Measurements from ENCODE around the gene DDX39B.
"Not testable (repeated sequence)": the region's sequence is repeated elsewhere in the genome, so short reads cannot be mapped to it uniquely, and the experiment has no call there.

The DDX39B gene

GRCh38 chr6:31525932-31526591 is 15.7 kb downstream of the DDX39B start:
- no peak for DNase-seq

- DNase-seq = no peak
Measured at GRCh38 chr6:31525553-31525931, 16.3 kb downstream of the DDX39B start.

- no peak for DNase-seq
Measured at GRCh38 chr6:31521835-31522234, 20.0 kb downstream of the DDX39B start.

- no peak for DNase-seq
Measured at GRCh38 chr6:31513456-31514165, 28.2 kb downstream of the DDX39B start.

- no peak for DNase-seq
Measured at GRCh38 chr6:31510007-31510406, 31.8 kb downstream of the DDX39B start.

GRCh38 chr6:31509036-31509435 is 32.8 kb downstream of the DDX39B start:
- not testable (repeated sequence) for DNase-seq

- DNase-seq = no peak
Measured at GRCh38 chr6:31502586-31502985, 39.2 kb downstream of the DDX39B start.

- not testable (repeated sequence) for DNase-seq
Measured at GRCh38 chr6:31499648-31500047, 42.2 kb downstream of the DDX39B start.

GRCh38 chr6:31498748-31499147 is 43.1 kb downstream of the DDX39B start:
- DNase-seq = no peak

- peak; percentile 42 to 77 (median 58) for DNase-seq
Measured at GRCh38 chr6:31497531-31498476, 44.0 kb downstream of the DDX39B start, which contains the start of gene MICB. Gene MICB (plus strand): TSS chr6:31498145. CDS start chr6:31498194, 49 bp downstream.

GRCh38 chr6:31496826-31497225 is 45.0 kb downstream of the DDX39B start:
- DNase-seq = not testable (repeated sequence)

- no peak for DNase-seq
Measured at GRCh38 chr6:31495580-31495979, 46.2 kb downstream of the DDX39B start.

GRCh38 chr6:31493875-31494694 is 47.7 kb downstream of the DDX39B start:
- peak; percentile 52 to 78 (median 62) for DNase-seq

- DNase-seq = not testable (repeated sequence)
Measured at GRCh38 chr6:31493550-31493874, 48.3 kb downstream of the DDX39B start.

- DNase-seq = no peak
Measured at GRCh38 chr6:31490115-31490873, 51.5 kb downstream of the DDX39B start.

GRCh38 chr6:31489086-31489485 is 52.7 kb downstream of the DDX39B start:
- DNase-seq = no peak

GRCh38 chr6:31487674-31488073 is 54.1 kb downstream of the DDX39B start:
- DNase-seq = not testable (repeated sequence)

- DNase-seq = not testable (repeated sequence)
Measured at GRCh38 chr6:31486065-31486837, 55.6 kb downstream of the DDX39B start.

- DNase-seq = no peak
Measured at GRCh38 chr6:31485055-31485454, 56.7 kb downstream of the DDX39B start.

- DNase-seq = no peak
Measured at GRCh38 chr6:31483392-31483791, 58.4 kb downstream of the DDX39B start.

- DNase-seq = no peak
Measured at GRCh38 chr6:31480574-31480973, 61.2 kb downstream of the DDX39B start.

All from activated naive CD4-positive, alpha-beta T cell (primary cell).